HL-60 (cell line): Measurements from ENCODE around the gene MYMK.

Experiments
- DNase-seq, 2 experiments: peaks; one replicate each; pipeline ENCODE4 v3.0.0-alpha.2; 2010 to 2020; ENCODE audit warnings: low read depth in 1 of 2, low spot score in 1 of 2
- H3K27ac ChIP-seq: fragments of 250-450 bp; sonication (Bioruptor Pico); replicated peaks from 2 replicates; pipeline ENCODE4 v1.5.1; 2020; ENCODE audit warnings: mild to moderate bottlenecking, moderate library complexity
- H3K27me3 ChIP-seq: fragments of 250-450 bp; sonication (Bioruptor Pico); 2 replicates; pipeline ENCODE4 v1.5.1; 2021; ENCODE audit warnings: mild to moderate bottlenecking, moderate library complexity; ENCODE audit not compliant: insufficient read depth, poor library complexity, severe bottlenecking
- H3K4me3 ChIP-seq: replicated peaks from 2 replicates; pipeline ENCODE4 v1.5.1; 2011; ENCODE audit warnings: mild to moderate bottlenecking, control low read depth, low read length; ENCODE audit not compliant: insufficient read depth
- GABPA ChIP-seq: IDR thresholded peaks from 2 replicates; pipeline ENCODE4 v1.6.1; 2012; ENCODE audit warnings: low read depth
- POLR2AphosphoS5 ChIP-seq: IDR thresholded peaks from 2 replicates; pipeline ENCODE4 v1.6.1; 2012; ENCODE audit warnings: low read depth
- SPI1 ChIP-seq: IDR thresholded peaks from 2 replicates; pipeline ENCODE4 v1.6.1; 2012; ENCODE audit warnings: low read depth, mild to moderate bottlenecking, borderline replicate concordance
- TF ChIP-seq, protein P1 (sequence below): IDR thresholded peaks from one replicate; pipeline ENCODE4 v1.5.1; 2011; ENCODE audit warnings: low read length, control low read depth, inconsistent platforms; ENCODE audit not compliant: insufficient read depth
- TF ChIP-seq, protein P2 (sequence below): IDR thresholded peaks from 2 replicates; pipeline ENCODE4 v1.6.1; 2012; ENCODE audit warnings: low read depth; ENCODE audit not compliant: insufficient replicate concordance

MYMK gene

DNA sequence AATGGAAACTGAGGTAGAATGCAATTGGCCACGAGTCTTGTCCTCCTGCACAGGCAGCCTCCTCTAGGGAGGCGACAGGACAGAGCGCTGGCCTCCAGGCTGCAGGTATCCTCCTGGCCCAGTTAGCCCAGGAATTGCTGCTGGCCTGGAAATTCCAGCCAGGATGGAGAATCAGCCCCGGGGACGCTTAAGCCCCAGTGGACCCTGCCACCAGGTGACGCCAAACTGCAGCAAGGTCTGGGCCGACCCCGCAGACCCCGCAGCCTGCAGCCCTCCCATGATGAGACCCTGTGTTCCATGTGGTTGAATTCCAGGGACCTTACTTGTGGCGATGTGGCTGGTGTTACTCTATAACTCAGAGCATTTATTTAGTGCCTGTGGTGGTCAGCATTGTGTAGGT, 57.7 kb downstream of the MYMK start:
- no peak for DNase-seq
- Histone ChIP-seq H3K4me3 (no peak overlapping the region), H3K27ac (no peak overlapping the region), H3K27me3 (peaks cover 3% of the 10 kb centered on the region)
- TF ChIP-seq POLR2AphosphoS5 (no peak), GABPA (no peak), SPI1 (no peak)
- TF ChIP-seq, protein P1, sequence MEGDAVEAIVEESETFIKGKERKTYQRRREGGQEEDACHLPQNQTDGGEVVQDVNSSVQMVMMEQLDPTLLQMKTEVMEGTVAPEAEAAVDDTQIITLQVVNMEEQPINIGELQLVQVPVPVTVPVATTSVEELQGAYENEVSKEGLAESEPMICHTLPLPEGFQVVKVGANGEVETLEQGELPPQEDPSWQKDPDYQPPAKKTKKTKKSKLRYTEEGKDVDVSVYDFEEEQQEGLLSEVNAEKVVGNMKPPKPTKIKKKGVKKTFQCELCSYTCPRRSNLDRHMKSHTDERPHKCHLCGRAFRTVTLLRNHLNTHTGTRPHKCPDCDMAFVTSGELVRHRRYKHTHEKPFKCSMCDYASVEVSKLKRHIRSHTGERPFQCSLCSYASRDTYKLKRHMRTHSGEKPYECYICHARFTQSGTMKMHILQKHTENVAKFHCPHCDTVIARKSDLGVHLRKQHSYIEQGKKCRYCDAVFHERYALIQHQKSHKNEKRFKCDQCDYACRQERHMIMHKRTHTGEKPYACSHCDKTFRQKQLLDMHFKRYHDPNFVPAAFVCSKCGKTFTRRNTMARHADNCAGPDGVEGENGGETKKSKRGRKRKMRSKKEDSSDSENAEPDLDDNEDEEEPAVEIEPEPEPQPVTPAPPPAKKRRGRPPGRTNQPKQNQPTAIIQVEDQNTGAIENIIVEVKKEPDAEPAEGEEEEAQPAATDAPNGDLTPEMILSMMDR, result no peak
- TF ChIP-seq, protein P2, sequence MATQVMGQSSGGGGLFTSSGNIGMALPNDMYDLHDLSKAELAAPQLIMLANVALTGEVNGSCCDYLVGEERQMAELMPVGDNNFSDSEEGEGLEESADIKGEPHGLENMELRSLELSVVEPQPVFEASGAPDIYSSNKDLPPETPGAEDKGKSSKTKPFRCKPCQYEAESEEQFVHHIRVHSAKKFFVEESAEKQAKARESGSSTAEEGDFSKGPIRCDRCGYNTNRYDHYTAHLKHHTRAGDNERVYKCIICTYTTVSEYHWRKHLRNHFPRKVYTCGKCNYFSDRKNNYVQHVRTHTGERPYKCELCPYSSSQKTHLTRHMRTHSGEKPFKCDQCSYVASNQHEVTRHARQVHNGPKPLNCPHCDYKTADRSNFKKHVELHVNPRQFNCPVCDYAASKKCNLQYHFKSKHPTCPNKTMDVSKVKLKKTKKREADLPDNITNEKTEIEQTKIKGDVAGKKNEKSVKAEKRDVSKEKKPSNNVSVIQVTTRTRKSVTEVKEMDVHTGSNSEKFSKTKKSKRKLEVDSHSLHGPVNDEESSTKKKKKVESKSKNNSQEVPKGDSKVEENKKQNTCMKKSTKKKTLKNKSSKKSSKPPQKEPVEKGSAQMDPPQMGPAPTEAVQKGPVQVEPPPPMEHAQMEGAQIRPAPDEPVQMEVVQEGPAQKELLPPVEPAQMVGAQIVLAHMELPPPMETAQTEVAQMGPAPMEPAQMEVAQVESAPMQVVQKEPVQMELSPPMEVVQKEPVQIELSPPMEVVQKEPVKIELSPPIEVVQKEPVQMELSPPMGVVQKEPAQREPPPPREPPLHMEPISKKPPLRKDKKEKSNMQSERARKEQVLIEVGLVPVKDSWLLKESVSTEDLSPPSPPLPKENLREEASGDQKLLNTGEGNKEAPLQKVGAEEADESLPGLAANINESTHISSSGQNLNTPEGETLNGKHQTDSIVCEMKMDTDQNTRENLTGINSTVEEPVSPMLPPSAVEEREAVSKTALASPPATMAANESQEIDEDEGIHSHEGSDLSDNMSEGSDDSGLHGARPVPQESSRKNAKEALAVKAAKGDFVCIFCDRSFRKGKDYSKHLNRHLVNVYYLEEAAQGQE, result no peak

DNA sequence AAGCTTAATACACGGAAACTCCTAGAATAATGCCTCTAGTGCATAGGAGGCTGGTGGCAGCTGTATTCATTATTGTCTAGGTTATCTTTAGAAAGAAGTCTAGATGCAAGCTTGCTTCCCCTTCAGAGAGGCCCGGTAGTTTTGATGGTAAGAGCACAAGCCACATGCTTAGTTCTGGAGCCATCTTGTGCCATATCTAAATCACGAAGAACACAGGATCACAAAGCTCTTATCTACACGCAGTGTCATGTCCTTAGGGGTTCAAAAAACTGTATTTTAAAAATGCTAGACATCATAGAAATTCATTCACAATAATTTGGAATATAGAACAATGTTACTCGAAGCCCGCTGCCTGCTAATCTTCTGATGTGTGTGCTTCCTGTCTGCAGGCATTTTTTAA, 58.8 kb downstream of the MYMK start:
- no peak for TF ChIP-seq SPI1
- Histone ChIP-seq H3K27me3 (peaks cover 5% of the 10 kb centered on the region), H3K27ac (no peak overlapping the region), H3K4me3 (no peak overlapping the region)
- no peak for DNase-seq

DNA sequence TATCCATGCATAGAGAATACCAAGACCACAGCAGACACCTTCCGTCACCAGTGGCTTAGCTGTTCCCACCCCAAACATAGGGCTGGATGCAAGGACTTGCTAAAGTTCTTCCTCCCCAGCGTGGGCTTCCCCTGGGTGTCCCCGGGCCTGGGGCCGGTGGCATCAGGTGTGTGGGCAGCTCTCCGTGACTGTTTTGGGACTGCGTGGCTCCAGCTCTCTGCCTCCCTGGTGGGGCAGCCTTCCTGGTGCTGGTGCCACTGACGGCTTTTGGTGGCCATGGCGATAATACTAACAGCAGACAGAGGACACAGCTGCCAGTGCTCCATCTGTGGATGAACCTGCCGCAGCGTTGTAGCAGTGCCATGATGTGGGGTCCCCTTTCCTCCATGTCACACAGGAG, 60.1 kb downstream of the MYMK start:
- TF ChIP-seq, protein P2, result no peak
- Histone ChIP-seq H3K4me3 (no peak overlapping the region), H3K27ac (no peak overlapping the region), H3K27me3 (peaks cover 10% of the 10 kb centered on the region)
- no peak for DNase-seq
